GM18867 (cell line): ENCODE results near the gene MAPK14.
"Not testable (repeated sequence)": the region's sequence is repeated elsewhere in the genome, so short reads cannot be mapped to it uniquely, and the experiment has no call there.

Experiments used
- ATAC-seq: cut with Tn5 transposase; IDR thresholded peaks from one replicate; pipeline ENCODE4 v1.9.1; 2021; ENCODE audit warnings: mild to moderate bottlenecking, moderate library complexity; ENCODE audit not compliant: unreplicated experiment

Gene MAPK14

DNA sequence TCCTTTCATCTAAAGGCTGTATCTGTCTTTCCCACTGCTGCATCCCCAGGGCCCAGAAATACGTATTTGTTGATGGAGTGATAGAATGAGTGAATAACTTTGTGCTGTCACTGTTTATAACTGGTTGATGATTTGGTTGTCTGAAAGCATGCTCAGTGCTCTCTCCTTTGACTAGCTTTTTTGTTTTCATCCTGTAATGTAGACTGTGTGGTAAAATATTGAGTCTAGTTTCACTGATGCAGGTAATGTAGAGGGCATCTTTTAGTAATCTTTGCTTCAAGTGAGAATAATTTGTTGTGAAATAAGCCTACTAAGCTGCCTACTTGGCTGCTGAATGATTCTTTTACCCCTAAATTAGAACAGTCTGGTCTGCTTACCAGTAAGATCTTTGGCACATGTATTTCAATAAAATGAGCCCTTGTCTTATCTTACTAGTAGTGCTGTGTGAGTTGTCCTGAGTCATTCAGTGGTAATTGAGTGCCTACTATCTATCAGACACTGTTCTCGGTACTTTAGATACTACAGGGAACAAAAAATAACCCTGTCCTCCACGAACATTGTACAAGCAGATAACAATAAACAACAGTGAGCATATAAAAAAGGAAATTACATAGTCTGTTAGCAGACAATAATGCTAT lies 39.9 kb downstream of the MAPK14 start:
- no peak for ATAC-seq

DNA sequence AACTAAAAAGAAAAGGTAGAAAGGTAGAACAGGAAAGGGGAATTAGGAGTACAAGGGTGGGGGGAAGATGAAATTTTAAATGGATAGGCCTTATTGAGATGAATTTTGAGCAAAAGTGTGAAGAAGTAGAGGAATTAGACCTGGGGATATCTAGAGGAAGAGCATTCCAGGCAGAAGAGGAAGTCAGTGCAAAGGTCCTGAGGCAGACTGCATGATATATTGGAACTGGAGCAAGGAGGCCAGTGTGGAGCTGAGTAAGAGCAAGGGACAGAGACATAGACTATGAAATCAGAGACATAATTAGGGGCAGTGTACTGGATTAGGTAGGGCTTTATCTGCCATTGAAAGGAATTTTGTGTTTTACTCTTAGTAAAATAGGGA lies 40.4 kb downstream of the MAPK14 start:
- no peak for ATAC-seq

DNA sequence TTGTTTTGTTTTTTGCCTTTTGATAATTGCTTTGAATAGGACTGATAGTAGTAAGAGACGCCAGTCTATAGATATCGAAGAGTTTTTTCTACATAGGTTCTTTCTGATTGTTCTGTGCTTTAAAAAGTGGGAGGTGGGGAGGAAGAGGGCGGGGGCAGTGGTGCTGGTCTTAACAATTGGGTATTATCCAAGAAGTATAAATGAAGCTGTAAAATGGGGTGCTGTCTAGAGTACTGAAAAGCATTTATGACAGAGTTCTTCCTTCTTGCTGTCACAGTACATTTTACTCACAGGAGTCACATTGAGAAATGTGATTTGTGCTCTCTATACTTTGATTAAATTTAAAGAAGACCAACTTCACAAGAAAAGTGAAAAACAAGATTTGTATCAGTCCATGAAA lies 41.0 kb downstream of the MAPK14 start:
- ATAC-seq, result no peak

DNA sequence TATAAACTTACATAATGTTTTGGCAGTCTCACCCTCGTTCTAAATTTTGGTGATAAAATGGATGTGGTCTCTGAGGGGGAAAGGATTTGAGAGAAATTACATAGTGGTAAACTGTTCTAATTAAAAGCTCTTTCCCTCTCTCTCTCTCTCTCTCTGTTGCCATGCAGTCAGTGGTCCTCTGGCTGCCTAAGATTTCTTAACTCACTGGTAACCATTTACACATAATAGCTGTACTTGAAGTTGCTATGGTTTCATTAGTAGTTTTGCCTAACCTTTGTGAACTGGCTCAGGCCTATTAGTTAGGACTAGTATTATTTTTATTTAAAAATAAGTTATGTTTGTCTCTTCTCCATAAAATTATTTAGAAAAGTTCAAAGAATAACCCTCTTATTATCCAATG lies 42.0 kb downstream of the MAPK14 start:
- ATAC-seq, result no peak

DNA sequence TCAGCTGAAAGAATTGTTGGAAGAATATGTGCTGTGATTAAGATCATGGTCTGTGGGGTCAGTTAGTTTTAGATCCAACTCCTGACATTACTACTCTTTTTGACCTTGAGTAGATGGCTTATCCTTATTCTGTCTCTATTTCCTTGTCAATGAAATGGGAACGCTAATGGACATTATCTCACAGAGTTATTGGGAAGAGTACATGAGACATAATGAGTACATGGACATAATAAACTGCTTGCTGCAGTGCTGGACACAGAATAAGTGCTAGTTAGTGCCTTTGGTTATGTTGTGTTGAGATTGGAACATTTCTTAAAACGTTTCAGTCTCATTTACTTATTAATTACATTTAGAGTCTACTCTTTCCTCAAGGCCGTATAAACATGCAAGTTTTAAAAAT lies 42.6 kb downstream of the MAPK14 start:
- no peak for ATAC-seq

DNA sequence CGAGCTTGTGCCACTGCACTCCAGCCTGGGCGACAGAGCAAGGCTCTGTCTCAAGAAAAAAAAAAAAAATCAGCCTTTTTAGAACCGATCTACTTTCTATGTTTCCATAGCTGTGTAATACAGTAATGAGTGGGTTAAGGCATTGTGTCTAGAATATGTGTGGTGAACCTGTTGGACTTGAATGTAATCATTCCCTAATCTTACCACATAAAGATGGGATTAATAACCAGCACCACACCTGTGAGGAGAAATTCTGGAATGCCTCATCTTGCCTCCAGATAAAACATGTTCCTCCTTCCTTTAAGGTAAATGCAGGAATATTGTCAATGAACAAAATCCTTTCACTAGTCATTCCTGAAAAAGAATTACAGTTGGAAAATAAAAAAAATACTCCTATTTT lies 43.7 kb downstream of the MAPK14 start:
- ATAC-seq, result no peak

DNA sequence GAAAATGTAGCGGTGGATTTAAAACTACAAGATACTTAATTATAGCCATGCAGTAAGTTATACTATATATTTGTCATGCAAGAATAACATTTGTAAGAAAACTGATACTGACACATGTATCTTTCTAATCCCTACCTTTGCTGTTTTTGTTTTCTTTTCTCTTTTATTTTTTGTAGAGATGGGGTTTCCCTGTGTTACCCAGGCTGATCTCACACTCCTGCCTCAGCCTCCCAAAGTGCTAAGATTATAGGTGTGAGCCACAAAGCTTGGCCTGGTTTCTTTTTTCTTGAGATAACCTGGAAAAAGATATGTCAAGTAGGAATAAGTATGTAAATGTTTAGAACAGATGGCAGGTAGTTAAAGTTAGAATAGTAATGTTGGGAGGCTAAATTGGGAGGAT lies 44.1 kb downstream of the MAPK14 start:
- ATAC-seq, result no peak

DNA sequence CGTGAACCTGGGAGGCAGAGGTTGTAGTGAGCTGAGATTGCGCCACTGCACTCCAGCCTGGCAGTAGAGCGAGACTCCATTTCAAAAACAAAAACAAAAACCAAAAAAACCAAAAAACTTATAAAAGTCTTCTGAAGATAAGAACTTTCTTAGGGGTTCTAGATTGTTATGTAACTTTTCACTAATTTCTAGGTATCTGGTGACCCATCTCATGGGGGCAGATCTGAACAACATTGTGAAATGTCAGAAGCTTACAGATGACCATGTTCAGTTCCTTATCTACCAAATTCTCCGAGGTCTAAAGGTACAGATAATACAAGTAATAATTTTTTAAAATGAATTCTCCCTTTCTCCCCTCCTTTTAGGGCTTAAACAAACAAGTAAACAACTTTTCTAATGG lies 45.1 kb downstream of the MAPK14 start:
- no peak for ATAC-seq

DNA sequence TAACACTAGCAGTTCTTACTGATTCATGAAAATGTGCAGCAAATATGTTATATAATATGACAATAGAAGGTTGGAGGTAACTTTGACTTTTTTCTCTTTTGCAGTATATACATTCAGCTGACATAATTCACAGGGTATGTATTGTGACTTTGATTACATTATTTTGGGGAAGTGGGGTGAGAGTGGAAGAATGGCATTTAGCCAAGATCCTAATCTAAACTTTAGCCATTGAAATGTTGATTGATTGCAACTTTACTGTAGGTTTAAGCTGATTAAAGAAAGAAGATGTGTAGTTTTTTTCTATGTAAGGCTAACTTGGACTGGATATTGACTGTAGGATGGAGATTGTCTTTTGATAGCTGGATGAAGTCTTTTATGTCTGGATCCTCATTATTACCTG lies 46.0 kb downstream of the MAPK14 start:
- ATAC-seq, result no peak

DNA sequence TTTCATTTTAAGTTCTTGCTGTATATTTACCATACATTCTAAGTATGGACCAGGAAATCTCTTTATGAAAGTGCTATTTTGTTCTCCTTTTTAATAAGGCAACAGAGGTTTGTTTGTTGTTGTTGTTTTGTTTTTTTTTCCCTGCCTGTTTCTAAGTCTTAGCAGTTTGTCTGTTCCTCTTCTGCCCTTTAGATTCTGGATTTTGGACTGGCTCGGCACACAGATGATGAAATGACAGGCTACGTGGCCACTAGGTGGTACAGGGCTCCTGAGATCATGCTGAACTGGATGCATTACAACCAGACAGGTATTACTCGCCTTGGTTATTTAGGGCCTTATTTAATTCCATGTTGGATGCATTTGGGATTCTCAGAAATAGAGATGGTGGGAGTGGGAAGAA lies 48.0 kb downstream of the MAPK14 start:
- no peak for ATAC-seq

DNA sequence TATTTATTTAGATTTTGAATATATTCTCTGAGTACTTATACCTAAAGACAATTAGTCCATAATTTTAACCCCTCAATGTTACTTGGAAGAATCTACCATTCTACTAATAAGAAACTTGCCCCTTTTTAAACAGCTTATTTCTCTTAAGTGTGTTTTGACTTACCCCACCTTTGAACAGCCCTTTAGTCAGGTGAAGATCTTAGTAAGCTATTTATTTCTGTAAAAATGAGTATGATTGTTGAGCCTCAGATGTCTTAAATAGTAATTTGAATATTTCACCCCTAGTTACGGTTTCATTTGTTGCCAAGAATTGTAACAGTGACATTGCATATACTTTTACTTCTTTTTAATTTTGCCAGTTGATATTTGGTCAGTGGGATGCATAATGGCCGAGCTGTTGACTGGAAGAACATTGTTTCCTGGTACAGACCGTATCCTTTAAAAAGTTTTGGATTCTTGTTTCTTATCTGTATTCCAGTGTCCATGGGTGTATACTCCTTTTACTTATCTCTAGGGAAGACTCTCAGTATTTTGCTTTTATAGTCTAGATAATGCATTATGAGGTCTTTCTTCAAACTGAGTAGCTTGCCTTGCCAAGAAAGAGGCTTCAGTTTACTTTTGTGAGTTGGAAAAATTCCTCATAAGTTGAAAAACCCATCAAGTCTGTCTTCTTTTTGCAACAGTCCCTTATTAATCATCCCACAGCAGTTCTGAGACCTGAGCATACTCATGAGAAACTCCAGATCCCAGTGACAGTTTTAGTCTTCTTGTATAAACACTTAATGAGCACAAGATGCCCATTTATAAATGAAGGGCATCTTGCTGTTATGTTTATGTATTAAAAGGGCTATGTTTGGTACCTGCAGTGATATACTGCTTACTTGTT lies 48.8 kb downstream of the MAPK14 start:
- no peak for ATAC-seq

DNA sequence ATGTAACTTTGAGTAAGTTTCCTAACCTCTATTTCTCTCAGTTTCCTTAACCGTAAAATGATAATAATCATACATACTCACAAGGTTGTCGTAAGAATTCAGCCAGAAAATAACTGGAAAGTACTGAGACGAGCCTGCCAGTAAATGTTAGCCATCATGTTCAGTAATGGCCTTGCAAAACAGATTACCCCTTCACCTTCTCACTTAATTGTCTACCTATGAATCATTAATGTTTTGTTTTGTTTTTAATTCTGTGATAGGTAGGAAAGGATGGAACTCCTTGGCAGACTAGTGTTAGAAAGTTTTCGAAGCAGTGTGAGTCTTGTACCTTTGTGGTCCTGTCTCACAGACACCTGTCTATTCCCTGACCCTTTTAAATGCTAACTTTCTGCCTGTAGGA lies 50.6 kb downstream of the MAPK14 start:
- no peak for ATAC-seq

DNA sequence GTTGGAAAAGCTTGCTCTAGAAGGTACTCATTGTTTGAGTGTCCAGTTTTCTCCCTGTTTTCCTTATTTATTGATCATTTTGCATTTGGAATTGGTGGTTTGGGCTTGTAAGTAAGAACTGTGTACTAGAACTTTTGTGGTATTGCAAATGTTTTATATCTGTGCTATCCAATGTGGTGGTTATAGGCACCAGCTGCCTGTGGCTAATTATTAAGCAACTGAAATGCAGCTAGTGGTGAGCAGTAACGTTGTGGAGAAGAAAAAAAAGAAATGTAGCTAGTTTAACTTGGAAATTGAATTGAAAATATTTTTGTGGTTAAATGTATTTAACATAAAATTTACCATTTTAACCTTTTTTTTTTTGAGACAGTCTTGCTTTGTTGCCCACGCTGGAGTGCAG lies 52.0 kb downstream of the MAPK14 start:
- no peak for ATAC-seq

DNA sequence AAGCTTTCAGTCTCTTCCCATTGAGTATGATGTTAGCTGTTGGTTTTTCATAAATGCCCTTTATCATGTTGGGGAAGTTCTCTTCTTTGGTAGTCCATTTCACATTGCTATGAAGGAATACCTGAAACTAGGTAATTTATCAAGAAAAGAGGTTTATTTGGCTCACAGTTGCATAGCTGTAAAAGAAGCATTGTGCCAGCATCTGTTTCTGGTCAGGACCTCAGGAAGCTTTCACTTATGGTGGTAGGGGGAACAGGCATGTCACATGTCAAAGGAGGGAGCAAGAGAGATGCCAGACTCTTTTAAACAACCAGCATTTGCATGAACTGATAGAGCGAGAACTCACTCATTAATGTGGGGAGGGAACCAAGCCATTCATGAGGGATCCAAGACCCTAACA lies 54.7 kb downstream of the MAPK14 start:
- ATAC-seq, result no peak

DNA sequence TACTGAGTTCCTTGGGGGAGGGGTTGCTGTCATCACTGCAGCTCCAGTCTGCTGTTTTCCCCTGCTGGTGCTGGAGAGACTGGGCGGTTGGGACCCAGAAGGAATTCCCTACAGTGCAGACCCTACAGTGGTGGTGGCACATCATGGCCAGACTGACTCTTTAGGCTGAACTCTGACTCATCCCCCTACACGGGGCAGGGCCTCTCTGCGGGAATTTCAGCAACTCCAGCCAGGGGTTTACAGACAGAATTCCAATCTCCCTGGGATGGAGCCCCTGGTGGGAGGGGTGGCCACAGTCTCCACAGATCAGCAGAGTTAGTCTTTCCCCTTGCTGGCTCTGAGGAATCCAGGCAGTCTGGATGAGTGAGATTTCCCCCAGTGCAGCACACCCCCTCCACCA lies 55.8 kb downstream of the MAPK14 start:
- no peak for ATAC-seq

DNA sequence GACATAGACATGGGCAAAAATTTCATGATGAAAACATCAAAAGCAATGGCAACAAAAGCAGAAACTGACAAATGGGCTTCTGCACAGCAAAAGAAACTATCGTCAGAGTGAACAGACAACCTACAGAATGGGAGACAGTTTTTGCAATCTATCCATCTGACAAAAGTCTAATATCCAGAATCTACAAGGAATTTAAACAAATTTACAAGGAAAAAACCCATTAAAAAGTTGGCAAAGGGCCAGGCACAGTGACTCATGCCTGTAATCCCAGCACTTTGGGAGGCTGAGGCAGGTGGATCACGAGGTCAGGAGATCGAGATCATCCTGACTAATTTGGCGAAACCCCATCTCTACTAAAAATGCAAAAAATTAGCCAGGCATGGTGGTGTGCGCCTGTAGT lies 60.6 kb downstream of the MAPK14 start:
- not testable (repeated sequence) for ATAC-seq

DNA sequence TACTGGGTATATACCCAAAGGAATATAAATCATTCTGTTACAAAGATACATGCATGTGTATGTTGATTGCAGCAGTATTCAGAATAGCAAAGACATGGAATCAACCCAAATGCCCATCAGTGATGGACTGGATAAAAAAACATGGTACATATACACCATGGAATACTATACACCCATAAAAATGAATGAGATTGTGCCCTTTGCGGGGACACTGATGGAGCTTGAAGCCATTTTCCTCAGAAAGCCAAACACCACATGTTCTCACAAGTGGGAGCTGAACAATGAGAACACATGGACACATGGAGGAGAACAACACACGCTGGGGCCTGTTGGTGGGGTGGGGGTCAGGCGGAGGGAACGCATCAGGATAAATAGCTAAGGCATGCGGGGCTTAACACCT lies 61.4 kb downstream of the MAPK14 start:
- ATAC-seq, result no peak

DNA sequence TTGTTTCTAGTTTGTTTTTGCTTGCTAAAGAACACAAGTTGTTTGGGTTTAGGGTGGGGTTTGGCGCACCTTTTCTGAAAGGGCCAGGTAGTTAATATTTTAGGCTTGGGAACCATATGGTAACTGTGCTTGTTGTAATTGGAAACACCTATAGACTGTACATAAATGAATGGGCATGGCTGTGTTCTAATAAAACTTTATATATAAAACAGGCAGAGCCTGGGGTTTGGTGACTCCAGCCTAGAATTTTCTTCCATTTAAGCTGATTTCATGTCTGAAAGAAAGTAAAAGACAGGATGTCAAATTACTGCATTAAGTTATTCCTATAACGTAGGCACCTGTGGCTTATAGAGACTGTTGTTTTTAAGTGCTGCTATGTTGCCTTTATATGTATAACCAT lies 66.6 kb downstream of the MAPK14 start:
- ATAC-seq, result no peak

DNA sequence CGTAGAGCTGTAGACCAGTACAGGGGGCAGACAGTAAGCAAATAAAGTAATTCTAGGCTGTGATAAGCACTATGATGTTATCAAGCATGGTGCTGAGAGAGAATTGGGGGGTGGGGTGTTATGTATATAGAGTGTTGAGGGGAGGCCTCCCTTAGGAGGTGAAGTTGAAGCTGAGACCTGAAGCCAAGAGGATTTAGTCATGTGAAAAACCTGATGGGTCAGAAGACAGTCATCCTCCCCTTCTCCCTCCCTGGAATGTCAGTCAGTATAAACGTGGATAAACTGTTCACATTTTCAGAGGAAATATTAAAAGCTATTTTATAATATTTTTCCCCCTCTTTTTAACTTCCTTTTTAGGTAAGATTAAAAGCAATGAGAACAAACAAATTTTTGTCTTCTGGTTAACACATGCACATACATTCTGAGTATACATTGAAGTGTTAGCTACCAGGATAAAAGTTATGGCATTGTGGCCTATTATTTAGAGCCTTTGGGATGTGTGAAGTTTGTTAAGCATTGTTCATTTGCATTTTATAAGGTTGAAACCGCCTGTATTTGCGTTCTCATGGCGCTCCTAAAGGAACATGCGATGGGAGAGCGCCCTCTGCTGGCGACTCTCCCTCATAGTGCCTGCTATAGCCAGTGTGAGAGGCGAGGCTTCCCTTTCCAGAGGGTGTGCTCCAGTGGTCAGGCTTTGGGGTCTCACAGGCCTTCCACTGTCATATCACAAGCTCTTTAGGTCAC lies 67.3 kb downstream of the MAPK14 start:
- peak; percentile 67 for ATAC-seq

DNA sequence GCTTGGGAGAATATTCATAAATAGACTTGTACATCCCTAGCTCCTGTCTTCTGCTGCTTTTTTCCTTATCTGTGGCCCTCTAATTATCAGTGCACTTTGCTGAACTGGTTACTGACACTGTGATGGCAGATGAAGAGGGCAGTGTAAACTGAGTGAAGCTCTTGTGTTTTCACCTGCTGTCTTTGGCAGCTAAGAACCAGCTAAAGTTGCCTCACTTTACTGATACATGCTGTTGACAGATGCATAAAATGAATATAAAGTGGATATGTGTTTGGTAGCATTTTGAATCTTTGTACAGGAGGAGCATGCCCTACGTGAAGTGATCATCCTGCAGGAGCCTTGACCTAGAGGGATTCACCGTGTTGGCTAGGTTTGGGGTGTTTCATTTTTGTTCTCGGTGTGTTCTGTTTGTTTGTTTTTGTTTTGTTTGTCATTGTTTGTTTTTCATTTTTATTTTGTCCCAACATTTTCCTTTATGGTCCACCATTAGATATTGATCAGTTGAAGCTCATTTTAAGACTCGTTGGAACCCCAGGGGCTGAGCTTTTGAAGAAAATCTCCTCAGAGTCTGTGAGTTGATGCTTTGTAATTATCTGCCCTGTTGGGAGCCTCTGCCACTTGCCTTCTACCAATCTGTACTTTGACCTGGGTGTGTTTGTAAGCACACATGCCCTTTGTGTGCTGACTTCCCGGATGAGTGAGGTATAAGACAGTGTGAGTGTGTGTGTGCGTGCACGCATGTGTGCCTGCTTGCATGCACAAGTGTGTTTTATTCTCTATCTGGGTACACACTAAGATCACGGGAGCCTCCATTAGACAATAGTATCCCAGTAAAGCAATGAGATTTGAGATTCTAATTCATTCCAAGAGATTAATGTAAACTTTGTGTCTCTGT lies 68.1 kb downstream of the MAPK14 start:
- no peak for ATAC-seq
